Sigmoid colon (tissue), 4 donors: Measurements from ENCODE around the gene CPNE4.

Source experiments
- CTCF ChIP-seq, 4 experiments: fragments of 450-650 bp in 3 of 4; fragments of 200-600 bp in 1 of 4; IDR thresholded peaks; one replicate each; pipeline ENCODE4 v1.5.1; 2016 to 2019; ENCODE audit warnings: antibody characterized with exemption in 4 of 4, mild to moderate bottlenecking in 3 of 4, moderate library complexity in 2 of 4
- POLR2A ChIP-seq, 2 donors: fragments of 450-650 bp; IDR thresholded peaks; one replicate each; pipeline ENCODE4 v1.6.1; 2016; ENCODE audit warnings: antibody characterized with exemption in 2 of 2, mild to moderate bottlenecking in 2 of 2, moderate library complexity in 2 of 2
- POLR2AphosphoS5 ChIP-seq, 4 donors: sonication (generic); formaldehyde crosslinking; IDR thresholded peaks; one replicate each; pipeline ENCODE4 v1.6.1; 2017; ENCODE audit warnings: antibody characterized with exemption in 4 of 4

- TF ChIP-seq CTCF (IDR thresholded peaks at IDR 0.05) (no peak), POLR2A (IDR thresholded peaks at IDR 0.05) (no peak), POLR2AphosphoS5 (IDR thresholded peaks at IDR 0.05) (no peak)
These were observed 329.7 kb downstream of the CPNE4 start for GRCh38 chr3:131705099-131705498.
